Measurements from ENCODE around the gene SCLT1. TPM values are rescaled to one million over a fixed set of nuclear protein-coding genes. Genes with fewer than 3 reads are reported as not detected.

The SCLT1 gene
- polyA plus RNA-seq, 1 donor (not counting 4 experiments of a cell fraction or from before 2014, with no cell fraction given) = 5.8 TPM

GRCh38 chr4:128854433-128854832 is 238.9 kb downstream of the SCLT1 start:
- Histone ChIP-seq H2AFZ (ENCODE audit: control insufficient read depth, low read length) (no peak overlapping the region), H3K79me2 (ENCODE audit: control insufficient read depth, insufficient read depth, low read length) (no peaks in the 10 kb centered on the region), H3K4me3 (ENCODE audit: control insufficient read depth in 2 of 3, extremely low read depth in 1 of 3, insufficient read depth in 2 of 3, low read depth in 1 of 3, low read length in 3 of 3) (no peak overlapping the region), H3K36me3 (ENCODE audit: control insufficient read depth in 2 of 2, extremely low read depth in 1 of 2, insufficient read depth in 2 of 2, low read length in 2 of 2) (peaks cover 8 to 19% of the 10 kb centered on the region in 2 experiments), H3K9ac (ENCODE audit: control insufficient read depth, extremely low read depth, insufficient read depth, low read length) (no peak overlapping the region), H3K27ac (ENCODE audit: control insufficient read depth, insufficient read depth, low read length) (no peak overlapping the region), H3K4me2 (ENCODE audit: control insufficient read depth, extremely low read depth, insufficient read depth, low read depth, low read length) (no peak overlapping the region), H3K4me1 (ENCODE audit: control insufficient read depth, extremely low read depth, insufficient read depth, low read length) (no peaks in the 10 kb centered on the region), H4K20me1 (ENCODE audit: control insufficient read depth, extremely low read depth, insufficient read depth, low read length) (no peaks in the 10 kb centered on the region), H3K9me1 (ENCODE audit: control insufficient read depth, extremely low read depth, insufficient read depth, low read length) (no peaks in the 10 kb centered on the region), H3K27me3 (ENCODE audit: control insufficient read depth, extremely low read depth, insufficient read depth, low read length) (no peaks in the 10 kb centered on the region), H3K9me3 (ENCODE audit: control insufficient read depth, low read depth, low read length) (no peaks in the 10 kb centered on the region)
- FAIRE-seq (no peak), DNase-seq (ENCODE audit: low read depth, low spot score) (no peak)
- dilution Hi-C loops (cut with MboI; ENCODE audit: extremely low pct_ligation_motif_present, low sequenced_read_pairs) = no loop called here
- TF ChIP-seq EZH2 (IDR thresholded peaks at IDR 0.05; ENCODE audit: low read length) = no peak
- TF ChIP-seq, protein P1, sequence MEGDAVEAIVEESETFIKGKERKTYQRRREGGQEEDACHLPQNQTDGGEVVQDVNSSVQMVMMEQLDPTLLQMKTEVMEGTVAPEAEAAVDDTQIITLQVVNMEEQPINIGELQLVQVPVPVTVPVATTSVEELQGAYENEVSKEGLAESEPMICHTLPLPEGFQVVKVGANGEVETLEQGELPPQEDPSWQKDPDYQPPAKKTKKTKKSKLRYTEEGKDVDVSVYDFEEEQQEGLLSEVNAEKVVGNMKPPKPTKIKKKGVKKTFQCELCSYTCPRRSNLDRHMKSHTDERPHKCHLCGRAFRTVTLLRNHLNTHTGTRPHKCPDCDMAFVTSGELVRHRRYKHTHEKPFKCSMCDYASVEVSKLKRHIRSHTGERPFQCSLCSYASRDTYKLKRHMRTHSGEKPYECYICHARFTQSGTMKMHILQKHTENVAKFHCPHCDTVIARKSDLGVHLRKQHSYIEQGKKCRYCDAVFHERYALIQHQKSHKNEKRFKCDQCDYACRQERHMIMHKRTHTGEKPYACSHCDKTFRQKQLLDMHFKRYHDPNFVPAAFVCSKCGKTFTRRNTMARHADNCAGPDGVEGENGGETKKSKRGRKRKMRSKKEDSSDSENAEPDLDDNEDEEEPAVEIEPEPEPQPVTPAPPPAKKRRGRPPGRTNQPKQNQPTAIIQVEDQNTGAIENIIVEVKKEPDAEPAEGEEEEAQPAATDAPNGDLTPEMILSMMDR (optimal IDR thresholded peaks at IDR 0.05 in 1 of 3, IDR thresholded peaks at IDR 0.05 in 1 of 3, conservative IDR thresholded peaks at IDR 0.05 in 1 of 3; ENCODE audit: extremely low read depth in 1 of 3, insufficient read depth in 2 of 3, low read length in 3 of 3) = no peak

GRCh38 chr4:128853741-128854140 is 239.6 kb downstream of the SCLT1 start:
- peaks cover 12 to 18% of the 10 kb centered on the region in 2 experiments for H3K36me3 ChIP-seq (ENCODE audit: control insufficient read depth in 2 of 2, extremely low read depth in 1 of 2, insufficient read depth in 2 of 2, low read length in 2 of 2)
- H3K4me1 ChIP-seq (ENCODE audit: control insufficient read depth, extremely low read depth, insufficient read depth, low read length) = no peaks in the 10 kb centered on the region
- H3K27ac ChIP-seq (ENCODE audit: control insufficient read depth, insufficient read depth, low read length) = no peak overlapping the region
- dilution Hi-C loops (cut with MboI; ENCODE audit: extremely low pct_ligation_motif_present, low sequenced_read_pairs) = no loop called here
- no peaks in the 10 kb centered on the region for H3K9me3 ChIP-seq (ENCODE audit: control insufficient read depth, low read depth, low read length)
- H4K20me1 ChIP-seq (ENCODE audit: control insufficient read depth, extremely low read depth, insufficient read depth, low read length) = no peaks in the 10 kb centered on the region
- no peak overlapping the region for H3K9ac ChIP-seq (ENCODE audit: control insufficient read depth, extremely low read depth, insufficient read depth, low read length)
- H3K79me2 ChIP-seq (ENCODE audit: control insufficient read depth, insufficient read depth, low read length) = no peaks in the 10 kb centered on the region
- H3K4me3 ChIP-seq (ENCODE audit: control insufficient read depth in 2 of 3, extremely low read depth in 1 of 3, insufficient read depth in 2 of 3, low read depth in 1 of 3, low read length in 3 of 3) = no peak overlapping the region
- no peaks in the 10 kb centered on the region for H3K9me1 ChIP-seq (ENCODE audit: control insufficient read depth, extremely low read depth, insufficient read depth, low read length)
- H3K27me3 ChIP-seq (ENCODE audit: control insufficient read depth, extremely low read depth, insufficient read depth, low read length) = no peaks in the 10 kb centered on the region
- DNase-seq (ENCODE audit: low read depth, low spot score) = no peak
- FAIRE-seq = no peak
- no peak overlapping the region for H3K4me2 ChIP-seq (ENCODE audit: control insufficient read depth, extremely low read depth, insufficient read depth, low read depth, low read length)
- TF ChIP-seq, protein P1 (optimal IDR thresholded peaks at IDR 0.05 in 1 of 3, IDR thresholded peaks at IDR 0.05 in 1 of 3, conservative IDR thresholded peaks at IDR 0.05 in 1 of 3; ENCODE audit: extremely low read depth in 1 of 3, insufficient read depth in 2 of 3, low read length in 3 of 3) = no peak
- no peak for TF ChIP-seq EZH2 (IDR thresholded peaks at IDR 0.05; ENCODE audit: low read length)
- no peak overlapping the region for H2AFZ ChIP-seq (ENCODE audit: control insufficient read depth, low read length)

Data from keratinocyte (primary cell).